HG03565 (cell line): Measurements from ENCODE around the gene PTPRN2.

Source experiments
- ATAC-seq: cut with Tn5 transposase; IDR thresholded peaks from one replicate; pipeline ENCODE4 v1.9.1; 2021; ENCODE audit warnings: mild to moderate bottlenecking, moderate library complexity; ENCODE audit not compliant: unreplicated experiment

Gene PTPRN2

DNA sequence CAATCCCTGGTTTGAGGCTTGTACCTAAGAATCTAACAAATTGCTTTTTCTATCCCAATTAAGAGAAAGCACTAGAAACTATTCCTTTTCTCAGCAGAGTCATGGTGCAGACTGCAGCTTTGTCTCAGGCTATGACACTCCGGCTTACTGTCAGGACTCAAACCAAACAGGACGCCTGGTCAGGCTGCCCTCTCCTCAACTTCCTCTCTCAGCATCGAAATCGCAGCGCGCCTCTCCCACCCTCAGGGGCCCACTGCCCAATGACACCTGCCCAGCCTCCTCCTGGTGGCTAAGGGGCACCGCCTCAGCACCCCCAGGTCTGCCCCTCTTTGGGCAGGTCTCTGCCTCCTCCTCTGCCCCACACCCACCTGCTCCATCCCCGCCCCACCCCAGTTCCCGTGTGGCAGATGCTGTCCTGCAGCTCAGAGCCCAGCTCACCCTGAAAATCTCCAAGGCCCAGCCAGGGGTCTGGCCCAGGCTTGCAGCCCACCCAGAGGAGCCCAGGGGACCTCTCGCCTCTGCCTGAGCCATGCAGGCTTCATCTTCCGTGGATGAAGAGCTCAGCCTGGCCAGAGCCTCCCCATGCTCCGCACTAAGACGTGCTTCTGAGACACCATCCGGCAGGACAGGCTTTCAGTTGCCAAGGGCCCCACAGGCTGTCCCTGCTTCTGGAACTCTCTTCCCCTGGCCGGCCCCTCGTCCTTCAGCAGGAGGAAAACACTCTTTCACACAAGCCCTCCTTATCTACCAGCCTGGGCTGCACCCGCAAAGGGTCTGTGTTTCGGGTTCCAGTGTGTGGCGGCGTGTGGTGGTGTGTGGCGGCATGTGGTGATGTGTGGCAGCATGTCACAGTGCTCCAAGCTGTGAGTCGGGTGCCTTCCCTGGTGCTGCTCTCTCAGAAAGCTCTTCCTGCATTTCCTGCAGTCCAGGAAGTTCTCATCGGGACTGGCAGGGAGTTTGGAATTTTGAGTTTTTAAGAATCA is 16.4 kb upstream of the PTPRN2 start:
- peak; percentile 13 for ATAC-seq

DNA sequence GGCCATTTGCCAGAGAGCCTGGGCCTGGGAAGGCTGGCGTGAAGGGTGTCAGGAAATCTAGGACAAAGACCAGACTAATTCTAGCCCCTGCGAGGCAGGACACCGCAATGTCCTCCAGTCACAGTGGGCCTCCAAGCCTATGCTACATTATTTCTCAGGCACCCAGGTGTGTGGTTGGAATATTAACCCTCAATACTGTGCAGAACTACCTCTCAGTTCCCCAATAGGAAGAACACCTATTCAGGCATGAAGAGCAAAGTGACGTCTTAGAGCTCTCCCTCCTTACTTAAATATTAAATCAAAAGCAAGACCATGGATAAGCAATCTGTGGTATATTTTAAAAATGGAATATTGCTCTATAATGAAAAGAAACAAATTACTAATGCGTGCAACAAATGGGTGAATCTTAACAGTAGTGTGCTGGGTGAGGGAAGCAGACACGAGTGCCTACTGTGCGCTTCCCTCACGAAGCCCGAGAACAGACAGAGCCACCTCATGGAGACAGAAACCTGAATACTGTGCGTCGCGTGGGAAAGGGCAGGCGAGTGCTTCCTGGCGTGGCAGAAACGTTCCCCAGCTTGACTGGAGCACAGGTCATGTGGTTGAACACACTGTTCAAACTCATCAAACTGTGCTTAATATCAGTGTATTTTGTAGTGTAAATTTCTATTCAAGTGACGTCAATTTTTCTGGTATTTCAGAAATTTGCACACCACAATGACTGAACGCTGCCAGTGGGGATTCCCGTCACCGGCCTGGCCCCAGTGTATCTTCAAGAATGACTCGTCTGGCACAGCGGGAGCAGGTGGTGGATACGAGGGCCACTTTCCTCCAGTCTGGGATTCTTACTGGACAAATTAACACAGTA is 15.5 kb upstream of the PTPRN2 start:
- peak; percentile 50 for ATAC-seq

DNA sequence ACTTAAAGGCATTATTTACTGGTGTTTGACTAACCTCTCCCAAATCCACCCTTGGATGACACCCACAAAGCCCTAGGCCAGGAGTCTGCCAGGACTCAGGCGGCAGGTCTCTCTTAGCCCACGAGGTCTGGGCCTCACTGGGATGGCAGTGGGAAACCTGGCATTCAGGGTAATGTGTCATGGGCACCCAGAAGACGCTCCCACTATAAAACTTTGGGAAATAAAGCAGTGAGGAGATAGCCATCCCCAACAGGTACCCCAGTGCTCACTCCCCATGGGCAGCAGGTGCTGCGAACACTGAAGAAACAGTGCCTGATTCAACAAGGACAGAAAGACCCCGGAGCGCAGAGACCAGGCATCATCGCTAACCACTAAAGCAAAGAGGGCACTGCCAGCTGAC is 14.4 kb upstream of the PTPRN2 start:
- ATAC-seq = no peak

DNA sequence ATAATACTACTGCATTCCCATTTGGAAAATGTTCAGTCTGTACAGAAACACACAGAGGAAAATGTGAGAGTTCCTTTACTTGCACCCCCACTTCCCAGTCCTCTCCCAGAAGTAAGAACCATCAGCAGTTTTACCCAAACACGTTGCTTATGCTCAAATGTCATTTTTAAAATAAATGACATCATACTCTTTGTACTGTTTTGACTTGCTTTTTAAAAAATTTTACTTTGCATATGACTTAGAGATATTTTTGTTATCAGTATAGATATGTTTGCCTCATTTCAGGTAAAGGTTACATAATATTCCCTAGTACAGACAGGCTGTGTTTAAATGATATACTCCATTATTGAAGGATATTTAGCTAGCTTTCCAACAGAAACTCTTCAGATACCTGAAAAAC is 13.5 kb upstream of the PTPRN2 start:
- no peak for ATAC-seq

DNA sequence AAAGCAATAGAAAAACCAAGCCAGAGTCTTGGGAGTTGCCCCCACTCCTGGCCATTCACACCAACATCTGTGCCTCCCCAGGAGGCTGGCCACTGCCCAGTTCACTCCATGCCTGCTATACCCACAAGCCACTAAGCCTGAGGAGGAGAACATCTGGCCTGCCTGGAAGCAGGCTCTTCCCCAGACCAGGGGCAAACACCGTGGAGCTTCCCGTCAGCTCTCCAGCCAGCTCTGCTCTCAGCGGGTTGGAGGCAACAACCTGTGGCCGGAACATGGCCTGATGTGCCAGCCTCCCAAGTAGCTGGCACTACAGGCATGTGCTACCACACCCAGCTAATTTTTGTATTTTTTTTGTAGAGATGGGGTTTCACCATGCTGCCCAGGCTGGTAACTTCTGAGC is 9.1 kb upstream of the PTPRN2 start:
- ATAC-seq = no peak

DNA sequence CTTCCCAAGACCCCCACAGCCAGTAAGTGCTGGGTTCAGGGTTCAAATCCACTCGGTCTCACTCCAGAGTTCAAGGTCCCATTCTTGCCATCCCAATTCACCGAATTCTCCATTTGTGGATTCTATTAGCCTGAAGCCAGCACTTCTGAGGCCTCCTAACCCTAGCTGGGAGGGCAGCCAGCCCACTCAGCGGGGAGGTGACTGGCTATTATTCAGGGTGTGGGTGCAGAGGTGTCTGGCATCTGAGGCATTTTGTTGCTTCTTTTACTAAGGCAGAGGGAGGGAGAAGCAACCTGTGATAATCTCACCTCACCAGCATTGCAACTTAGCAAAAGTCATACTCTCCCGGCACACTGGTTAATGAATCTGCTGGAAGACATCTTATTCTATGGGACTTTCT is 8.7 kb upstream of the PTPRN2 start:
- no peak for ATAC-seq

DNA sequence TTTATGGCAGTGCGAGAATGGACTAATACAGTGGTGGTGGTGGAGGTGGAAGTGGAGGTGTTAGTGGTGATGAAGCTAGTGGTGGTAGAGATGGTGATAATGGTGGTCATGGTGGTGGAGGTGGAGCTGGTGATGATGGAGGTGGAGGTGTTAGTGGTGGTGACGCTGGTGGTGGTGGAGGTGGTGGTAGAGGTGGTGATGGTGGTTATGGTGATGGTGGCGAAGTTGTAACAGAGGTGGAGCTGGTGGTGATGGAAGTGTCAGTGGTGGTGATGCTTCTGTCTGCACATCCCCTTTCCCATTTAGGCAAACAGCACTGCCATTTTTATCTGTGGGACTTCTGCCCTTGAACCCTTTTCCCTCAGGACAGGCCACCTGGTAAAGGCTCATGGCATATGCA is 7.4 kb upstream of the PTPRN2 start:
- no peak for ATAC-seq

DNA sequence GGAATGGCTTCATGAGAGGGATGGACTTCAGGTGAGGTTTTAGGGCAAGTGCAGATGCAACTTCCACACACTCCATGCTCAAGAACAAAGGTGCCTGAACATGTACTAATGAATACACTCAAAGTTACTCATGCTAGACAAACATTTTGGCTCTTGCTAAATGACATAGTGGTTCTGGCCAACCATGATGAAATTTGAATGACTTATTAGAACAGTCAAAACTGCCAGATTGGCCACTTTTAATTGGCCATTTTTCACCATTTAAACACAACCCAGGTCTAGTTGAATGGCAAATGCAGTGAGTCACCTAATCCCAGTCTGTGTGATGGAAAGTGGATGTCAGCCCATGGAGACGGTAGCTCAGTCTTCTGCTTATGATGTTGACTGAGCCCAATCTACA is 4.9 kb upstream of the PTPRN2 start:
- ATAC-seq = no peak

DNA sequence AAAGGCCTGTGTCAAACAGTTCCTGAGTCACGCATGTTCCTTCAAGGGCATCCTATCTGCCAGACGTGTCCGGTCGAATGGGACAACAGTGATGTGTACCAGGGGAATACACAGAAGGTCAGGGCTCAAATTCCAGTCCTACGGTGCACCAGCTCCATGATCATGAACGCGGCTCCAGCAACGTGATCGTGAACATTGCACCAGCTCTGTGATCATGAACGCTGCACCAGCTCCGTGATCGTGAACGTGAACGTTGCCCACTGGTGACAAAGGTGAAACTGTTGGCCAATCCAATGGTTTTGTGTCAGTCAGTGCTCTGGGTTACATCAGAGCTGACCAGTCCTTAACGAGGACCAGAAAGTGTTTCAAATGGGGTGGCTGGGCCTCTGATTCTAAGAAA is 4.3 kb upstream of the PTPRN2 start:
- no peak for ATAC-seq

DNA sequence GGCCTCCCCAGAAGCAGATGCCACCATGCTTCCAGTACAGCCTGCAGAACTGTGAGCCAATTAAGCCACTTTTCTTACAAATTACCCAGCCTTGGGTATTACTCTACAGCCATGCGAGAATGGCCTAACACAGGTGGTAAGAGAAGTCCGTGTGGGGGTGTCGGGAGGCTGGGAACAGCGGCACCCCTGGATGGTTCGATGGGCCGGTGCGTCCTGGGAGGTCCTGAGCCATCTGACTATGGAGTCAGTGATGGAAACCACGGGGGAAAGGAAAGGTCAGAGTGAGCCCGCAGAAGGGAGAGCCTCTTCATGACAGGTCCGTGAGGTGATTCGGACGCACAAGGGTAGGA is 2.5 kb upstream of the PTPRN2 start:
- ATAC-seq = no peak

DNA sequence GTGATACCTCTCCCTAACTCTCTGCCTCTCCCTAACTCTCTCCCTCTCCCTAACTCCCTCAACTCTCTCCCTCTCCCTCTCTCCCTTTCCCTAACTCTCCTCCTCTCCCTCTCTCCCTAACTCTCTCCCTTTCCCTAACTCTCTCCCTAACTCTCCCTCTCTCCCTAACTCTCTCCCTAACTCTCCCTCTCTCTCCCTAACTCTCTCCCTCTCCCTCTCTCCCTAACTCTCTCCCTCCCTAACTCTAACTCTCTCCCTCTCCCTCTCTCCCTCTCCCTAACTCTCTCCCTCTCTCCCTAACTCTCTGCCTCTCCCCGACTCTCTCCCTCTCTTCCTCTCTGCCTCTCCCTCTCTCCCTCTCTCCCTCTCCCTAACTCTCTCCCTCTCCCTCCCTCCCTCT is 2.0 kb upstream of the PTPRN2 start:
- no peak for ATAC-seq

DNA sequence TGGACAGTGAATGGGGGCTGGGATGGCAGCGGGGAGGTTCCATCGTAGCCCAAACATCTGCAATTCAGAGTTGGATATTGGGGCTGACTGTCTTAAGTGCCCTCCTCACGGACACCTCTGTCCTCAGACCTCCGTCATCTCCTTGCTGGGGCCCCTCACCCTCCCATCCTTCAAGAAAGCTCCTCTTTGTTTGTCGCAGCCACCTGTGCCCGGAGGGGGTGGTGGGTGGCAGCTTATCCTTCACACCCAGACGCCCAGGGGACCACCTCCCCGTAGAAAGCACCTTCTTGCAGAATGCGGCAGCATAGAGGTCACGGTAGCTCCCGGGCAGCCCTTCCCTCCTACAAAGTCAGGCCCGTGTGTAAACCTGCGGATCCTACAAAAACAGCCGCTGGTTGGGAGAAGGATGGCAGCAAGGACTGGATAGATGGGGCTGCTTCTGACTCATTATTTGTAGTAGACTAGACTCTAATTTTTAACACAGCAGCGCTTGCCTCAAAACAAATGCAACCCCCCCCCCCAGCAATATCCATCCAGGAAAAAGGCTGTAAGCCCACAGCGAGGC is 1.3 kb upstream of the PTPRN2 start:
- ATAC-seq = no peak

DNA sequence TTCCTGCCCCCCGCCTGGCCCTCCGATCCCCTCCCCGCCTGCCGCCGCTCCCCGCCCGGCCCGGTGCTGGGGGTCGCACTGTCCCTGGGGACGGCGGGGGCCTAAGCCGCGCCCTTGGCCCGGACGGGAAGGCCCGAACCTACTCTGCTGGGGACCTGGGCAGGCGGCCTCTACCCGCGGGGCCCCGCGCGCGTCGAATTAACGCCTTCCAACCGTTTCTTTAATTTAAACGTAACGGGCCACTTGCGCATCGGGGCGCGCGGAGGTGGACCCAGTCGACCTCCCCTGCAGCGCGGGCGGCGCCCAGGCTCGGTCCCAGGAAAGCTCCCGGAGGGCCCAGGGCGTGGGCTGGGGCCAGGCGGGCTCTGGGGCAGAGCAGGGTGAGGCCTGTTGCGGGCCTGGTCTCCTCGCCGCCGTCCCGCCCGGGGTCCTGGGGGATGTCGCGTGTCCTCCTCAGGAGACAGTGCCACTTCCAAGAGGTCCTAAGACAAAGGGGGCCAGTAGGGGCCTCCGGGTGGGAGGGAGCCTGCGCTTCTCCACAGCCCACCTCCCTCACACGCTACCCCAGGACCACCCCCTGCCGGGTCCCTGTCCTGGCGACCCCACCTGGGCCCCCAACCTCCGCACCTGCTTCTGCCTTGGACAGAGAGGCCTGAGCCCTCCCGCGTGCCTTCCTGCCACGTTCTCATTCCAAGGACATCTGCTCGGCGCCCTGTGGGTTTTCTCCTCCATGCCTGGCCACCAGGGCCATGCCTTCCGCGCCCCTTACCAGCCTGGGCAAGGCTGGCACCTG is 658 bp upstream of the PTPRN2 start:
- ATAC-seq = no peak

DNA sequence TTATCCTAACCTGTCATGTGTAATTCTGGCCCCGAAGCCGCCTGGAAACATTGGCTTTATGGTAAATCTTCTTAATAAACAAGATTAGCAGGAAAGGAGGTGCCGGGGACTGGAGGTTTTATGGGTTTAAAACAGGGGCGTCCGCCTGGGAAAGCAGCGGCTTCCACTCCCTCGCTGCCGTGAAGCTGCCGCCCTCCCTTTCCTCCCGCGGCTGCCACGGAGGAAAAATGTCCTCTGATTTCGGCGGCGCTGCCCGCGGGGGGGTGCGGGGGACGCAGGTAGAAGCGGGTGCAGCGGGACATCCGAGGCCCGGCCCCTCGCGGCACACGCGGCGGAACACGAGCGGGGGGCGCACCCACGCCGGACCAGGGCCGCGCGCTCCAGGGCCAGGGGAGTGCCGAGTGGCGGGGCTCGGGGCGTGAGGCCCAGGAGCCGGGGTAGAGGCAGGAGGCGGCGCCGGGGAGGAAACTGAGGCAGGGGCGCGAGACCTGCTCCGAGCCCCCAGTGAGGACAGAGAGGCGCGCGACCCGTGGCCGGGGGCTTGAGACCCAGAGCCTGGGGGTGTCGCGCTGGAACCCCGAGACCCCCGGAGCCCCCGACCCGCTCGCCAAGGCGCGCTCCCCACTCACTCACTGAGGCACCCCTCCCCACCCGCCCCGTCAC is 993 bp downstream of the PTPRN2 start:
- ATAC-seq = no peak

DNA sequence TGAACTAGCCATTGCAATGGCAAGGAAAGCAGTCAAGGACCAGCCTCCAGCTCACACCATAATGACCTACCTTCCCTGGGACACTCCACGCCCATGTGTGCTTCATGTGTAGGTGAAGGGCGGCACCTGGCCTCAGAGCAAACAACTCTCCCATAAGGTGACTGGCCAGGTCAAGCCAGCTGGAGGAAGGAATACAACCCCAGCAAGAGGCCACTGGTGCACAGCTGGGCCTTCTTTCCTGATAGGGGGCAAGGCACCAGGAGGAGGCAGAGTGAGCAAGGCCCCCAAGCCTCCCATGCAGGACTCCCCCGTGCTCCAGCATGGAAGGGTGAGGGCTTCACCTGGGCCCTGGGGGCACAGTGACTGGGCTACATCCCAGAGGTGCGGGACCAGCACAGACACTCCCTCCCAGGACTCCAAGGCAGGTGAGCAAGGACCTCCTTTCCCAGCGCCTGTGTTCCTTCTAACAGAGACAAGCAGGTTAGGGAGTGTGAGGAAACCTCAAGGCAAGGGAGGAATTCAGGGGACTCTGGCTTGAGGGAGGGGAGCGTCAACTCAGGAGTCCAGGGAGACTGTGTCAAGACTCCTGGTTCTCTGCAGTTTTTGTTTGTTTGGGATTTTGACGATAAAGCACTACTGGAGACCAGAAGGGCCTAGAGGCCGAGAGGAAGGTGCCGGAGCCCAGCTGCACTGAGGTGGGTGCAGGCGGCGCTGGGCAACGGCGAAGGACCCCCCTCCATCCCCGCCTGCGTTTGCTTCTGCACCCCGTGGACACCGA is 1.7 kb downstream of the PTPRN2 start:
- no peak for ATAC-seq

DNA sequence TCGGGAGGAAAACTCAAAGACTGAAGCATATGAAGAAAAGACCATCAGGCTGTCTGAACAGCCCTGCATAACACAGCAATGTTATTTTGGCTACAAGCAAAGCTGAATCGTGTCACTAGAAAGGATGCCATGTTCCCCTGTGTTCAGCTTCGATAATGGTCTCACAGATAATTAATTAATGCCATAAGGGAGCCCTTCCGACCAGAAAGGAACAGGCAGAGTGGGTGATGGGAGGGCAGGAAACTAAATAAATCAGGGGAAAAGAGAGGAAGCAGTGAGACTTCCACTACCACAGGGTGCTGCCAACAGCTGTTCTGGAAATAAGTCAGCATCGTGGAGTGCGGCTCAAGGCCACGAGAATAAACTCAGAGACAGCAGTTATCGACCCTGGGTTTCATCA is 3.2 kb downstream of the PTPRN2 start:
- ATAC-seq = no peak

DNA sequence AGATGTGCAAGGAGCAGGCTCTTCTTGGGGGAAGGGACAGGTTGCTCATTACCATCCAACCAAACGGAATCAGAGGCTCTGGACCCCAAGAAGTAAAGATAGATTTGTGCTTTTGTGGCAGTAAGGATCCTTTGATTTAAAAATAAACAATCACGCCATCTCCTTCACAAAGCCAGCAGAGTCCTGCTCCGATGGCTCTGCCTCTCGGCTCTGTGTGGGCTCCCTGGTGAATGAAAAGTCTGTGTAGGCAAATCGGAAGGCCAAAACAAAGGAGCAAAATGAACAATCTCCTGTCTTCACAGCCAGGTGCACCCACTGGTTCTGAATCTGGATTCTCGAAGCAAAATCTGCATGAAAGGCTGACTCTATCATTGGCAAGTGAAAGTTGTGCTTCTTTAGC is 3.8 kb downstream of the PTPRN2 start:
- ATAC-seq = no peak

DNA sequence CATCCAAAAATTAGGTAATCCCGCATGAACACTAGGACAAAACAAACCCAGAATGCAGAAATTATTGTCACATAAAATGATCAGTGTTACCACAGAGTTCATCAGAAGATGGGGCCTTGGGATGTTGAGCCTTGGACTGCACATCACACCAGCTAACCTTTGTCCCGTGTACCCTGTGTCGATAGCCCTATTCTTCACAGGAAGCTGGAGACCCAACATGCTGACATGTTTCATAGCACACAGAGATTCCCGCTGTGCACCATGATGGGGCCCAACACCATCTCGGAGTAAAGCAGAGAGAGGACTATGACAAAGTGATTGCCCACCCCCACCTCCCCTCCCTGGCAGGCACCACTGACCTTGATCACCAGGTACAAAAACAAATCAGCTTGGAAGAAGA is 4.5 kb downstream of the PTPRN2 start:
- ATAC-seq = no peak

DNA sequence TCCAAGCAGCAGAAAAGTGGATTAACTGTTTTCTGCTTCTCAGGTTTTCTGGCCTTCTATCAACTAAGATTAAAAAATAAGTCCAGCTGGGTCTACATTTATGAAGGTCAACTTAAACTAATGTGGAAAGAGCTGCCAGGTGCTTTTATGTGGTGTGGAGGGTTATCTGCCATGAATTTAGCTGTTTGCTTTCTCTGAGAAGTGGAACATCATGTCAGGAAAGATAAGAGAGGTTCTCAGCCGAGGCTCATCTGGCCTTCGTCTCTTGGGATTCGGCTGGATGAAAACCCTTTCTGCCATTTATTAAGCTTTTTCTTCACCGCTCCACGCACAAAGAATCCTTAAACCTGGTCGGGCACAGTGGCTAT is 5.5 kb downstream of the PTPRN2 start:
- ATAC-seq = no peak
